ENCODE results near the gene AIRE.

GRCh38 chr21:44332965-44333364 is 47.3 kb downstream of the AIRE start:
- TF ChIP-seq POLR2A (IDR thresholded peaks at IDR 0.05; ENCODE audit: low read depth, low read length) (0 out of 2 replicates have a peak, but pooled peaks have one; percentile 20), TAF1 (IDR thresholded peaks at IDR 0.05; ENCODE audit: borderline replicate concordance, low read depth, low read length) (no peak)
